ENCODE measurements around the gene COX20. TPM values are rescaled to one million over a fixed set of nuclear protein-coding genes. Genes with fewer than 3 reads are reported as not detected.

COX20 gene
- total and polyA plus RNA-seq, 2 of the 8 experiments (the other 6 are each of a cell fraction or from before 2014, with no cell fraction given), result 17.5 to 28.8 TPM

DNA sequence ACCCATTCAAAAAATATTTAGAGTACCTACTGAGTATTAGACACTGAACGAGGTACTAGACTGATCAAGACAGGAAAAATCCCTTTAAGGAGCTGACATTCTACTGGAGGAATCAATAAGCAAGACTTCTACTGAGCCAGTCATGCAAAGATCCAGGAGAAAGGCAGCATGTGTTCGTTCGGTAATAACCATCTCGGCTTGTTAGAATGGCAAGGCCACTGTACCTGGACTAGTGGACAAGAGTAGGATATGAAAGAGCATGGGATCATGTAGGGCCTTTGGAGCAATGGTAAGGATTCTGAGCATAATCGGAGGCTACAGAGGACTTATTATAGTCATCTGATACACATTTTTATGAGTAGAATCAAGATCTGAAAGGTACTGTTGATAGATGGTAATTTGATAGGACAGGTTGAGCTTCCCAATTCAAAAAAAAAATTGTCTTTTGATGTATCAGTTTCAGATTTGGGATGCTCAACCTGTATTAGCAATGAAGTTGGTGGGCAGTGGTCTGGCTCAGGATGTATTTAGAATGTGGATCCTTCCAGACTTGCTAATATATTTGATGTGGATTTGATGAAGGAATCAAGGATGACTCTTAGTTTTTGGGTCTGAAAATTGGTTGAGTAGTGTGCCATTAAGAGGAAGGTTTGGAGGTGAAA, 2.3 kb downstream of the COX20 start:
- Histone ChIP-seq H3K14ac (ENCODE audit: insufficient read length) (no peak overlapping the region), H3K4me2 (ENCODE audit: insufficient read depth in 1 of 2, low read depth in 2 of 2, low read length in 2 of 2) (peak overlapping the region; percentile 75 to 82), H2AFZ (ENCODE audit: low read length) (no peak overlapping the region), H4K5ac (ENCODE audit: insufficient read length, low read depth, low read length) (no peak overlapping the region), H4K91ac (replicated peaks; ENCODE audit: insufficient read length, low read length) (no peak overlapping the region), H3K23me2 (ENCODE audit: low read depth, low read length) (peaks cover 6% of the 10 kb centered on the region), H3K4me3 (ENCODE audit: extremely low read depth in 1 of 4, insufficient read depth in 2 of 4, low read depth in 3 of 4, low read length in 4 of 4) (peak overlapping the region in 1 of 4 experiments; percentile 87; a peak in 2 of 8 replicates), H3K36me3 (ENCODE audit: control insufficient read depth in 2 of 4, insufficient read depth in 4 of 4, low read length in 3 of 4) (peaks cover 0 to 34% (median 6%) of the 10 kb centered on the region in 4 experiments; a peak in 5 of 8 replicates), H3K9ac (replicated peaks in 1 of 4; ENCODE audit: extremely low read depth in 1 of 4, low read depth in 3 of 4, low read length in 3 of 4) (no peak overlapping the region), H4K8ac (ENCODE audit: extremely low read depth, insufficient read depth, low read length) (no peak overlapping the region), H2AK5ac (ENCODE audit: low read depth, low read length) (no peak overlapping the region), H3K27me3 (replicated peaks in 1 of 4; ENCODE audit: control insufficient read depth in 3 of 4, extremely low read depth in 1 of 4, insufficient read depth in 3 of 4, low read length in 3 of 4) (no peaks in the 10 kb centered on the region), H2BK120ac (replicated peaks; ENCODE audit: low read depth, low read length) (no peak overlapping the region), H2BK5ac (ENCODE audit: low read depth, low read length) (no peak overlapping the region), H3K79me1 (ENCODE audit: low read depth, low read length) (no peaks in the 10 kb centered on the region; the same call in 1 of the 2 replicates), H3K27ac (ENCODE audit: low read depth, low read length) (no peak overlapping the region), H2BK15ac (ENCODE audit: low read length) (no peak overlapping the region), H3K56ac (replicated peaks; ENCODE audit: insufficient read length, low read depth, low read length) (no peak overlapping the region), H3K4me1 (replicated peaks in 1 of 4; ENCODE audit: control insufficient read depth in 3 of 4, insufficient read depth in 4 of 4, low read length in 3 of 4) (peaks cover 0 to 3% (median under 1%) of the 10 kb centered on the region in 4 experiments; a peak in 4 of 7 replicates), H3K9me3 (ENCODE audit: insufficient read depth in 2 of 2, low read depth in 1 of 2, low read length in 1 of 2) (no peaks in the 10 kb centered on the region), H3K4ac (replicated peaks; ENCODE audit: insufficient read length, low read depth, low read length) (no peak overlapping the region), H3K79me2 (ENCODE audit: control insufficient read depth in 1 of 2, insufficient read depth in 2 of 2, low read length in 2 of 2) (peaks cover 0 to 45% of the 10 kb centered on the region in 2 experiments; a peak in 3 of 4 replicates), H4K20me1 (replicated peaks in 1 of 2; ENCODE audit: control insufficient read depth in 1 of 2, insufficient read depth in 2 of 2, low read length in 2 of 2) (peaks cover 4 to 7% of the 10 kb centered on the region in 2 experiments), H2BK20ac (ENCODE audit: low read length) (no peak overlapping the region), H3K23ac (ENCODE audit: insufficient read length) (no peak overlapping the region), H2BK12ac (ENCODE audit: low read depth, low read length) (no peak overlapping the region), H3K18ac (ENCODE audit: extremely low read depth, low read length) (no peak overlapping the region)
- DNase-seq (ENCODE audit: low read depth in 1 of 2, low spot score in 2 of 2), result no peak
- peak in 1 of 2 experiments; percentile 49; a peak in 2 of 3 replicates for TF ChIP-seq POLR2A (IDR thresholded peaks at IDR 0.05; ENCODE audit: control extremely low read depth in 1 of 2, low read depth in 2 of 2, low read length in 2 of 2)
- no peak for TF ChIP-seq GABPA (IDR thresholded peaks at IDR 0.05; ENCODE audit: borderline replicate concordance, insufficient read depth, low read length)
- CTCF ChIA-PET (ENCODE audit: partially characterized antibody), result interaction anchor here (0.9 to 1.2 kb wide), 3 partner anchors 9 to 36 kb away, joined by 3 read pairs; no protein-coding TSS in a partner anchor
- WGBS, 2 experiments (ENCODE audit: extremely low coverage in 1 of 2, insufficient coverage in 1 of 2, insufficient read length in 1 of 2, insufficient replicate concordance in 2 of 2, low coverage in 1 of 2, low lambda C conversion rate in 2 of 2, missing lambda C conversion rate in 1 of 2), result 84% methylated on average over 5 of the region's 5 CpGs; no CpG with 5 or more reads in 1 of the 2 experiments
- POLR2A ChIA-PET (ENCODE audit: partially characterized antibody), result interaction anchor here (0.9 to 18.5 kb wide), 7 partner anchors 20 to 233 kb away, joined by 3 to 677 read pairs (median 10); partner anchors contain the start of gene HNRNPU
- no peak for FAIRE-seq

All from H1 (cell line).